HCT116 (cell line): Measurements from ENCODE around the gene ARID2. TPM values are rescaled to one million over a fixed set of nuclear protein-coding genes. Genes with fewer than 3 reads are reported as not detected.

Experiments used
- ATAC-seq: fragments of 200-7000 bp; cut with Tn5 transposase; 2 replicates; pipeline ENCODE4 v1.9.1; 2020; ENCODE audit warnings: mild to moderate bottlenecking, moderate library complexity
- BruUV-seq: library from RNA; stranded (reverse); fragments of 400-500 nt; replicated peaks from 2 replicates; lab custom pipeline; 2021; lab: Mats Ljungman, UMichigan
- CTCF ChIA-PET: fragments of 300-600 bp; sonication (Branson Sonifier 250); formaldehyde crosslinking; loops from one replicate; lab custom pipeline; 2021; ENCODE audit warnings: antibody characterized with exemption; lab: Charles Lee
- POLR2A ChIA-PET: fragments of 300-600, 350-600 bp; sonication (Branson Sonifier 250); formaldehyde crosslinking; loops from one replicate; lab custom pipeline; 2021; ENCODE audit warnings: antibody characterized with exemption; lab: Charles Lee
- RAD21 ChIA-PET, 2 experiments: fragments of 300-600 bp; sonication (Branson Sonifier 250); formaldehyde crosslinking; loops; one replicate each; lab custom pipeline; 2023; ENCODE audit warnings: low total read pairs in 2 of 2; ENCODE audit not compliant: uncharacterized antibody in 2 of 2, unreplicated experiment in 2 of 2, low non-redundant PET in 1 of 2; lab: Charles Lee
- DNase-seq: peaks from one replicate; pipeline ENCODE4 v3.0.0-alpha.2; 2010; ENCODE audit warnings: low read depth, low spot score
- H2AFZ ChIP-seq: fragments of 200-600 bp; shearing (Covaris generic), sonication (generic); 2 replicates; pipeline ENCODE4 v1.6.1; 2017; ENCODE audit warnings: low read depth, mixed run types, mixed read lengths, antibody characterized with exemption, low read length; ENCODE audit not compliant: poor library complexity, severe bottlenecking
- H3K27ac ChIP-seq: 2 replicates; pipeline ENCODE4 v1.5.1; 2012; ENCODE audit warnings: low read depth, low read length
- H3K27me3 ChIP-seq: fragments of 200-600 bp; sonication (generic); 2 replicates; pipeline ENCODE4 v1.6.1; 2016; ENCODE audit warnings: mixed run types, low read length, mixed read lengths; ENCODE audit not compliant: insufficient read depth
- H3K36me3 ChIP-seq, 2 experiments: fragments of 200-500 bp in 1 of 2; fragments of 200-600 bp in 1 of 2; sonication (Bioruptor generic) in 1 of 2; sonication (generic) in 1 of 2; 2 replicates each; pipeline versions ENCODE4 v1.5.1 to v1.6.1; 2014 to 2016; ENCODE audit warnings: low read length in 2 of 2, inconsistent platforms in 1 of 2, mixed read lengths in 1 of 2, mixed run types in 1 of 2; ENCODE audit not compliant: insufficient read depth in 2 of 2, control insufficient read depth in 1 of 2
- H3K4me1 ChIP-seq, 2 experiments: fragments of 200-600 bp in 1 of 2; sonication (generic) in 1 of 2; 2 replicates each; pipeline versions ENCODE4 v1.5.1 to v1.6.1; 2012 to 2017; ENCODE audit warnings: low read length in 2 of 2, inconsistent platforms in 1 of 2, mild to moderate bottlenecking in 1 of 2, mixed read lengths in 1 of 2, mixed run types in 1 of 2, moderate library complexity in 1 of 2; ENCODE audit not compliant: insufficient read depth in 2 of 2, control insufficient read depth in 1 of 2
- H3K4me2 ChIP-seq: fragments of 200-600 bp; sonication (generic); 2 replicates; pipeline ENCODE4 v1.6.1; 2017; ENCODE audit warnings: mixed run types, low read length, mixed read lengths
- H3K4me3 ChIP-seq, 2 experiments: fragments of 200-600 bp in 1 of 2; sonication (generic) in 1 of 2; replicated peaks in 1 of 2; 2 replicates each; pipeline ENCODE4 v1.5.1; 2011 to 2016; ENCODE audit warnings: low read length in 2 of 2, control low read depth in 1 of 2, low read depth in 1 of 2, mild to moderate bottlenecking in 1 of 2, mixed read lengths in 1 of 2, mixed run types in 1 of 2
- H3K79me2 ChIP-seq: fragments of 200-600 bp; sonication (generic); 2 replicates; pipeline ENCODE4 v1.6.1; 2017; ENCODE audit warnings: mild to moderate bottlenecking, mixed run types, low read length, moderate library complexity, mixed read lengths; ENCODE audit not compliant: insufficient read depth
- H3K9ac ChIP-seq: fragments of 200-600 bp; sonication (generic); 2 replicates; pipeline ENCODE4 v1.6.1; 2016; ENCODE audit warnings: low read length, mixed read lengths
- H3K9me2 ChIP-seq: fragments of 200-600 bp; sonication (generic), shearing (Covaris generic); 2 replicates; pipeline ENCODE4 v1.6.1; 2017; ENCODE audit warnings: mixed run types, mild to moderate bottlenecking, moderate library complexity; ENCODE audit not compliant: insufficient read depth
- H3K9me3 ChIP-seq, 2 experiments: fragments of 200-500 bp in 1 of 2; fragments of 200-600 bp in 1 of 2; sonication (Bioruptor generic) in 1 of 2; sonication (generic) in 1 of 2; 2 replicates each; pipeline ENCODE4 v1.6.1; 2014 to 2017; ENCODE audit warnings: low read length in 2 of 2, mixed read lengths in 2 of 2, inconsistent platforms in 1 of 2, low read depth in 1 of 2, mild to moderate bottlenecking in 1 of 2, mixed run types in 1 of 2, moderate library complexity in 1 of 2; ENCODE audit not compliant: control insufficient read depth in 1 of 2, insufficient read depth in 1 of 2
- H4K20me1 ChIP-seq: fragments of 200-600 bp; sonication (generic), shearing (Covaris generic); 2 replicates; pipeline ENCODE4 v1.6.1; 2017; ENCODE audit warnings: mixed run types, mild to moderate bottlenecking, moderate library complexity; ENCODE audit not compliant: insufficient read depth
- CBX3 ChIP-seq: IDR thresholded peaks from 2 replicates; pipeline ENCODE4 v1.6.1; 2012; ENCODE audit warnings: low read depth
- CEBPB ChIP-seq: IDR thresholded peaks from 2 replicates; pipeline ENCODE4 v1.6.1; 2012; ENCODE audit warnings: low read depth
- EGR1 ChIP-seq: IDR thresholded peaks from 2 replicates; pipeline ENCODE4 v1.6.1; 2012; ENCODE audit warnings: low read depth
- ELF1 ChIP-seq: IDR thresholded peaks from 2 replicates; pipeline ENCODE4 v1.6.1; 2012; ENCODE audit warnings: low read depth, borderline replicate concordance
- EZH2 ChIP-seq: fragments of 200-600 bp; sonication (generic); IDR thresholded peaks from 2 replicates; pipeline ENCODE4 v1.6.1; 2017; ENCODE audit warnings: antibody characterized with exemption, mixed run types
- EZH2phosphoT487 ChIP-seq: fragments of 200-600 bp; IDR thresholded peaks from 2 replicates; pipeline ENCODE4 v1.6.1; 2018; ENCODE audit warnings: antibody characterized with exemption, borderline replicate concordance
- FOSL1 ChIP-seq: IDR thresholded peaks from 2 replicates; pipeline ENCODE4 v1.6.1; 2012; ENCODE audit warnings: low read depth
- MAX ChIP-seq: IDR thresholded peaks from 2 replicates; pipeline ENCODE4 v1.6.1; 2012
- YY1 ChIP-seq: IDR thresholded peaks from 2 replicates; pipeline ENCODE4 v1.6.1; 2011; ENCODE audit warnings: low read length, low read depth, moderate library complexity, mild to moderate bottlenecking; ENCODE audit not compliant: insufficient replicate concordance; ENCODE audit errors: extremely low read depth
- ZBTB33 ChIP-seq: IDR thresholded peaks from 2 replicates; pipeline ENCODE4 v1.6.1; 2011; ENCODE audit warnings: mild to moderate bottlenecking, low read length, moderate library complexity; ENCODE audit not compliant: insufficient replicate concordance; ENCODE audit errors: extremely low read depth
- intact Hi-C: fragments of 100-400 bp; cut with micrococcal nuclease; formaldehyde crosslinking; loops from 2 replicates; pipeline ENCODE4 v1.10.0; 2022
- total RNA-seq: library from RNA; stranded (reverse); gene quantifications from one replicate; pipeline ENCODE4 v1.2.1, GENCODE V29; 2021; ENCODE audit not compliant: unreplicated experiment
- TF ChIP-seq, protein P1 (sequence below): IDR thresholded peaks from 2 replicates; pipeline ENCODE4 v1.6.1; 2012; ENCODE audit warnings: low read depth
- TF ChIP-seq, protein P2 (sequence below): IDR thresholded peaks from 2 replicates; pipeline ENCODE4 v1.6.1; 2012

ARID2 gene
- total RNA-seq, 1 experiment from 2014 or later: 30.5 TPM

- Histone ChIP-seq H3K9ac (no peak overlapping the region), H3K4me3 (no peak overlapping the region), H3K27ac (no peak overlapping the region), H3K9me3 (no peaks in the 10 kb centered on the region), H2AFZ (no peak overlapping the region), H4K20me1 (no peaks in the 10 kb centered on the region), H3K36me3 (0 out of 4 replicates have a peak, but pooled peaks cover 2 to 9% of the 10 kb centered on the region in 2 experiments), H3K27me3 (no peaks in the 10 kb centered on the region), H3K79me2 (peaks cover 8% of the 10 kb centered on the region), H3K4me1 (no peaks in the 10 kb centered on the region), H3K4me2 (no peak overlapping the region), H3K9me2 (no peaks in the 10 kb centered on the region)
- no TSS peak for BruUV-seq
- ATAC-seq: no peak
- POLR2A ChIA-PET: no interaction called here
- RAD21 ChIA-PET: no interaction called here
- TF ChIP-seq CBX3 (no peak), EGR1 (no peak), ELF1 (no peak), CEBPB (no peak), ZBTB33 (no peak), FOSL1 (no peak), EZH2phosphoT487 (no peak), YY1 (no peak), EZH2 (no peak), MAX (no peak)
- TF ChIP-seq, protein P1, sequence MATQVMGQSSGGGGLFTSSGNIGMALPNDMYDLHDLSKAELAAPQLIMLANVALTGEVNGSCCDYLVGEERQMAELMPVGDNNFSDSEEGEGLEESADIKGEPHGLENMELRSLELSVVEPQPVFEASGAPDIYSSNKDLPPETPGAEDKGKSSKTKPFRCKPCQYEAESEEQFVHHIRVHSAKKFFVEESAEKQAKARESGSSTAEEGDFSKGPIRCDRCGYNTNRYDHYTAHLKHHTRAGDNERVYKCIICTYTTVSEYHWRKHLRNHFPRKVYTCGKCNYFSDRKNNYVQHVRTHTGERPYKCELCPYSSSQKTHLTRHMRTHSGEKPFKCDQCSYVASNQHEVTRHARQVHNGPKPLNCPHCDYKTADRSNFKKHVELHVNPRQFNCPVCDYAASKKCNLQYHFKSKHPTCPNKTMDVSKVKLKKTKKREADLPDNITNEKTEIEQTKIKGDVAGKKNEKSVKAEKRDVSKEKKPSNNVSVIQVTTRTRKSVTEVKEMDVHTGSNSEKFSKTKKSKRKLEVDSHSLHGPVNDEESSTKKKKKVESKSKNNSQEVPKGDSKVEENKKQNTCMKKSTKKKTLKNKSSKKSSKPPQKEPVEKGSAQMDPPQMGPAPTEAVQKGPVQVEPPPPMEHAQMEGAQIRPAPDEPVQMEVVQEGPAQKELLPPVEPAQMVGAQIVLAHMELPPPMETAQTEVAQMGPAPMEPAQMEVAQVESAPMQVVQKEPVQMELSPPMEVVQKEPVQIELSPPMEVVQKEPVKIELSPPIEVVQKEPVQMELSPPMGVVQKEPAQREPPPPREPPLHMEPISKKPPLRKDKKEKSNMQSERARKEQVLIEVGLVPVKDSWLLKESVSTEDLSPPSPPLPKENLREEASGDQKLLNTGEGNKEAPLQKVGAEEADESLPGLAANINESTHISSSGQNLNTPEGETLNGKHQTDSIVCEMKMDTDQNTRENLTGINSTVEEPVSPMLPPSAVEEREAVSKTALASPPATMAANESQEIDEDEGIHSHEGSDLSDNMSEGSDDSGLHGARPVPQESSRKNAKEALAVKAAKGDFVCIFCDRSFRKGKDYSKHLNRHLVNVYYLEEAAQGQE: no peak
- TF ChIP-seq, protein P2, sequence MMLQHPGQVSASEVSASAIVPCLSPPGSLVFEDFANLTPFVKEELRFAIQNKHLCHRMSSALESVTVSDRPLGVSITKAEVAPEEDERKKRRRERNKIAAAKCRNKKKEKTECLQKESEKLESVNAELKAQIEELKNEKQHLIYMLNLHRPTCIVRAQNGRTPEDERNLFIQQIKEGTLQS: no peak
- CTCF ChIA-PET: no interaction called here
- intact Hi-C loops: no loop called here
- no peak for DNase-seq
Observed at GRCh38 chr12:45877069-45877468, 147.6 kb downstream of the ARID2 start.
